AG10803 (cell line): Measurements from ENCODE around the gene GALNT9.

ENCODE experiments used
- DNase-seq: peaks from one replicate; pipeline ENCODE4 v3.0.0; 2010; ENCODE audit warnings: low read depth
- H3K4me3 ChIP-seq: 2 replicates; pipeline ENCODE4 v1.5.1; 2011; ENCODE audit warnings: mild to moderate bottlenecking, low read length, control low read depth
- CTCF ChIP-seq: conservative IDR thresholded peaks from 2 replicates; pipeline ENCODE4 v1.5.1; 2011; ENCODE audit warnings: mild to moderate bottlenecking, low read length, control low read depth, inconsistent platforms

Gene GALNT9

DNA sequence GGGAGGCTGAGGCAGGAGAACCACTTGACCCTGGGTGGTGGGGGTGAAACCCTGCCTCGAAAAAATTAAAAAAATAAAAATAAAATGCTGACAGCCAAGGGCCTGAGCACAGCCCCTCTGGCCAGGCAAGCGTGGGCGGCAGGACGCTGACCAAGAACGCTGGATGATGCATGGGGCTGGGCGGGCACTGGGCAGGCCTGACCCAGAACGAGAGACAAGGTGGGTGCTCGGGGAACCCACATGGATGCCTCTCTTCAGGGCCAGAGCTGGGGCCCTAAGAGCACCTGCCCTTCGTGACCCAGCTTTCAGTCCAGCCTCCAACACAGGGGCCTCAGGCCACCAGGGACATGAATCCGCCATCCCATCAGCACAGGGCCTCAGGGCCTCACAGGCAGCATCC, 11.3 kb downstream of the GALNT9 start:
- TF ChIP-seq CTCF = no peak

DNA sequence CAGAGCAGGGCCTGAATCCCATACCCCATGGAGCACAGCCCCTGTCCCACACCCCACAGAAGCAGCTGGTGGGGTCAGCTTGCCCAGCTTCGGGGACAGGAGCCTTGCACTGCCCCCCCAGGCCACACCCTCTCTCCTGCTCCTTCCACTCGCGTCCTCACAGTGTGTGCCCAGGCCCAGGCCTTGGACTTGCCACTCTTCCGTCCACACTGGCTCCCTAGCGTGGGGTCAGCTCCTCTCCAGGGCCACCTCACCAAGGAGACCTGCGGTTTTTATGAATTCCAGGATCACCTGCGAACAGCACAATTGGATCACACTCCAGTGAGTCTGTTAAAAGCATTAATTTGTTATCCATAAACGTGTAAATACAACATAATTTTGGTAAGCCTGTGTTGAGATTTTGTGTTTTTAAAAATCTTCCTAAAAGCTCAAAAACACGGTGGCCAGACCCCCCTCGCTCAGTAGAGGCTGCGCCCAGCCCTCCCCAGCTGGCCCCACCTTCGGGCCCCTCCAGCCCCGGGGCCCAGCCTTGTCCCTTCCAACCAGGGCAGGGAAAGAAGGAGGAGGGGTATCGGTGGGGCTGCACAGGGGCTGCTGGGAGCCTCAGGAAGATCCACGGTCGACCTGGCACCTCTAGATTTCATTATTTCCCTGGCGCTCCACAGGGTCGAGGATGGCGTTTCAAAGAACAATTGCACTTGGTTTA, 12.0 kb downstream of the GALNT9 start:
- TF ChIP-seq CTCF = no peak
- no peak for DNase-seq
- no peak overlapping the region for H3K4me3 ChIP-seq

More for the DNA sequence above, 11.3 kb downstream of the GALNT9 start:
- no peak overlapping the region for H3K4me3 ChIP-seq
- DNase-seq = no peak

GRCh38 chr12:132316497-132317232, 12.7 kb downstream of the GALNT9 start:
- DNase-seq = no peak
- TF ChIP-seq CTCF = no peak
- H3K4me3 ChIP-seq = no peak overlapping the region

DNA sequence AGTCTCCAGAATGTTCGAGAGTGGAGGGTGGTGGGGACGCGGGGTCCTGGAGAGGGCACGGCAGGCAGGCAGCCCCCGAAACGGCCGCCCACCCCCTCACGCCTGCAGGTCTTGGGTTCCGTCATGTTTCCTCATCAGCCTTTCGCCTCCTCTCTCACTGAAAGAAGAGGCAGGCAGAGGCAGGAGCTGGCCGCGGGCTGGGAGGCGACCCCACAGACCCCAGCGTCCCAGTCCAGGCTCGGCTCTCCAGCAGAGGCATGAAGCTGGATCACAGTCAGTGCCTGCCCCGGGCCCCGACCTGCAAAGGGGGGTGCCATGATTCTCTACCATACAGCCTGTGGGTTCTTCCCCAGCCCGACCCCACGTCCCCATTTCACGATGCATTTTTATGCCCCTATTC, 13.4 kb downstream of the GALNT9 start:
- no peak overlapping the region for H3K4me3 ChIP-seq
- no peak for DNase-seq
- no peak for TF ChIP-seq CTCF

DNA sequence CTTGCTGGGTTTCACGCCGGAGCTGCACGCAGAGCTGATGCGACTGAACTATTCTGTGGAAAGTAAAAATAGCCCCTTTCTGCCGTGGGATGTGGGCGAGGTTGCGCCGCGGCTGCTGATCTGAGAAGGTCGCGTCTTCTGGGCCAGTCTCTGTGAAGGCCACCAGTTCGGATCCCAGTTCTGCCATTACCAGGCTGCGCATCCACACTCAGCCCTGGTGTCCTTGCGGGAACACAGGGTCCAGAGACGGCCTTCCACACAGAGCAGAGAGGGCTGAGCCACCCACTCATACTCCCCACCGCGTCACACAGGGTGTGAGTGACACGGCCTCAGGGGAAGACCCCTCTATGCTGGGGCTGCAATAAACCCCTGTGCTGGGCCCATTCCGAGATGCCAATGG, 13.9 kb downstream of the GALNT9 start:
- H3K4me3 ChIP-seq = no peak overlapping the region
- TF ChIP-seq CTCF = no peak
- no peak for DNase-seq

- H3K4me3 ChIP-seq = no peak overlapping the region
- no peak for TF ChIP-seq CTCF
- DNase-seq = no peak
Measured at GRCh38 chr12:132314516-132315233, 14.7 kb downstream of the GALNT9 start.
